Testis (tissue), 2 donors: ENCODE results near the gene IFNL2.
"Not testable (repeated sequence)": the region's sequence is repeated elsewhere in the genome, so short reads cannot be mapped to it uniquely, and the experiment has no call there.

Experiments used
- CTCF ChIP-seq, 3 experiments: fragments of 450-650 bp in 2 of 3; fragments of 200-600 bp in 1 of 3; sonication (generic) in 1 of 3; IDR thresholded peaks; one replicate each; pipeline ENCODE4 v1.5.1; 2016 to 2019; ENCODE audit warnings: antibody characterized with exemption in 3 of 3, mild to moderate bottlenecking in 2 of 3, moderate library complexity in 1 of 3
- POLR2A ChIP-seq: fragments of 450-650 bp; IDR thresholded peaks from one replicate; pipeline ENCODE4 v1.6.1; 2017; ENCODE audit warnings: antibody characterized with exemption, mild to moderate bottlenecking, moderate library complexity

- not testable (repeated sequence) for TF ChIP-seq CTCF (IDR thresholded peaks at IDR 0.05); POLR2A
These were observed 41.1 kb downstream of the IFNL2 start for GRCh38 chr19:39309305-39309670.
